CD4-positive, alpha-beta T cell treated with Interleukin-1 beta for 1 hour (primary cell): ENCODE data around the gene ALDH18A1.
A peak's percentile ranks its signal among the peaks of the same experiment; 100 is the strongest.

Source experiments
- DNase-seq, 2 donors: peaks; one replicate each; pipeline ENCODE4 v3.0.0-alpha.2; 2020 to 2022

ALDH18A1 gene

DNA sequence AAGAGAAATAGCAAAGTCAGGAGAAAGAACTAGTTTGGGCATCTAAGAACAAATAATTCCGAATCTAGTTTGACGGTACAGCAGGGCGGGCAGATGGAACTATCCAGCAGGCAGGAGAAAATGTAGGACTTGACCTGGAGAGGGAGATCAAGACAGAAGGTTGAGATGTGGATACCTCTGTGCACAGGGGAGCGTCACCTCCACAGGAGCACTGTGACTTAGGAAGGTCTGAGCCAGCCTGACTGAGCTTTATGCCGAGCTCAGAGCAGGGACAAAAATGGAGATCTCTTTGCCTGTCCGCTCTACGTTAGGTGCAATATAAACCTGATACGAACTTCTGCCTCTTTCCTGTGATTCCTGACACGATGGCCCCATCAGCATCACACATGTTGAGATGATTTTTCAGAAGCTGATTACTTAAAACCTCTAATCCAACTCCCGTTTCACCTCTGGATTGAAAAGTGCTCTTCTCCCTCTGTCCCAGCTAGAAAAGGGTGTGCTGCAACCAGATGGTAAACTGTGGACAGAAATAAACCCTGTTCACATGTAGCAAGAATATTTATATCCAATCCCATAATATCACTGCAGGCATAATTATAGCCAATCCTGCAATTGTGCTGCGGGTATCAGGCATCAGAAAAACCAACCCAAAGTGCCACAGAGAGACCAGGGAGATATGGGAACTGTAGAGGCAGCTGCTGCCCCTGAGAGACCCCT, 81.7 kb downstream of the ALDH18A1 start:
- DNase-seq, result no peak

DNA sequence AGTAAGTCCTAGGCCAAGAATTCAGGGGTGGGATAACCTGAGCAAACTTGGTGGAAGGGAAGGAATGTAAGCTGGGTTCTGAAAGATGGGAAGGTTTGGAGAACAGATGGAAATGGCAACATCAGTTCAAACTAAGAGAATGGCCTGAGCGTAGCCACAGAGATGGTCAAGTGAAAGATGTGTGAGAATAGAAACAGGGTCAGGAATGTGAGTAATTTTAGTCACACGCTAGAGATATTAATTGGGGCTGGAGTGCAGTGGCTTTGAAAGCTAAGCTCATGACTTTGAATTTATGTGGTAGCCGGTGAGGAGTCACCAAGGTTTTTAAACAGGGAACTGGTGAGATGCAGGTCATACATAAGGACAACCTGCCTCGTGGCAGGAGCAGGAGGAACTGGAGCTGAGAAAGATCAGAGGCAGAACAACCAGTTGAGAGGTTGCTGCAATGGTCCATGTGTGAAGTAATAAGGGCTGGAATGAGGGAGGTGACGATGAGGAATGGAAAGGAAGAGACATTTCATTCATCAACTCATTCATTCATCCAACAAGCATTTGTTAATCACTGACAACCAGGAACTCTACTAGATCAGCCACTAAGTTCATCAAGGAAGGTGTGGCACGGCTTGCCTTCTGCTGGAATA, 82.4 kb downstream of the ALDH18A1 start:
- DNase-seq, result no peak

- no peak for DNase-seq
These were observed 83.0 kb downstream of the ALDH18A1 start for GRCh38 chr10:95573527-95573926.

GRCh38 chr10:95572131-95572820, 84.2 kb downstream of the ALDH18A1 start:
- no peak for DNase-seq

DNA sequence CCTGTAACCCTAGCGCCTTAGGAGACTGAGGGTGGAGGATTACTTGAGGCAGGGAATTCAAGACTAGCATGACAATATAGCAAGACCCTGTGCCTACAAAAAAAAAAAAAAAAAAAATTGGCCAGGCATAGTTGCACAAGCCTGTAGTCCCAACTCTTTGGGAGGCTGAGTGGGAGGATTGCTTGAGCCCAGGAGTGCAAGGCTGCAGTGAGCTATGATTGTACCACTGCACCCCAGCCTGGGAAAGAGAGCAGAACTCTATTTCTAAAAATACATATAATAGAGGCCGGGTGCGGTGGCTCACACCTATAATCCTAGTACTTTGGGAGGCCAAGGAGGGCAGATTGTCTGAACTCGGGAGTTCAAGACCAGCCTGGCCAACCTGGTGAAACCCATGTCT, 85.1 kb downstream of the ALDH18A1 start:
- DNase-seq, result no peak

GRCh38 chr10:95569368-95569767, 87.1 kb downstream of the ALDH18A1 start:
- no peak for DNase-seq

DNA sequence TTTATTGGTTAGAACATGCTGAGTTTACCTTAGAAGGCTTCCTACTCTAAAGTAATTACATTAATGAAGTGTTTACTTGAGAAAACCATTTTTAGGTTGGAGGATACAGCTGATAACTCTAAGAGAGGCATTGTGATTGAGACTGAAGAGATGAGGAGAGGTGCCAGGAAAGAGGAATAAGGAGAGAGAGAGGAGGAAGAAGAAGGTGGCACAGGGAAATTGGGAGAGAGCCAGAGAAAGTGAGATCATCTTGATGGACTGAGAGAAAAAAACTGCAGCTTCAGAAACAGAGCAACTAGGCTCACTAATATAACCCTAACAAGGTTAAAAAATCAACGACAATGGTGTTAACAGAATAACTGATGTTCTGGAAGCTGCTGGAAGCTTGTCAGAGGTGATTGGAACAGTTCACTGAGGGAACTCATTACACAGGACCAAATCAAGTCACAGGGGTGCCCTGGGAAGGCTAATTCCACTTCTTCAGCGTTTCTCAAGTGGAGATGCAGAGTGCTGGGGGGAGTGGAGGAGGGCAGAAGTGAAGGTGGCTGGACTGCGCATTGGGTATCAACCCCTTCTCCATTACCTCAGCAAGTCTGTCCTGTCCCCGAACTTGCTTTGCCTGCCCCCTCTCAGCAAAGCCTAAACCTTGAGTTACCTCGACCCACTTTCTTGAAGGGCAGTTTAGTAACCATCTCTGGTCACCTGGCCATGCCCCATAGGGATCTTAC, 88.4 kb downstream of the ALDH18A1 start:
- DNase-seq, result no peak

GRCh38 chr10:95566136-95566535, 90.4 kb downstream of the ALDH18A1 start:
- DNase-seq, result no peak

DNA sequence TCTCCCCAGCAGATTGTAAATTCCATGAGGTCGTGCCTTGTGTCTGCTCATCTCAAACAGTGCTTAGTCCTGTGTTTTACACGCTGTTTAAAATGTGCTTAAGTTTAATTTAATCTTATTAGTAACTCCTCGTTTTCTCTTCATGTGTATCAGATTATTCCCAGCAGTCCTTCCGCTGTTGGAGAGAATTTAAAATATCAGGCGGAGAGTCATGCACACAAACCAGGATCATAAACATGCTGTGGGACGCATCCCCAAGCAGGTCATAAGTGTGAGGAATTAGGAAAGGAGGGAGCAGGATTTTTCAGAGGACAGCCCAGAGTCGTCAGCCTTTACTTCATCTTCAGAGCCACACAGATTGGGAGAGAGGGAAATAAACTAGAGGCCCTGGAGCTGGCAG, 91.2 kb downstream of the ALDH18A1 start:
- DNase-seq, result no peak

DNA sequence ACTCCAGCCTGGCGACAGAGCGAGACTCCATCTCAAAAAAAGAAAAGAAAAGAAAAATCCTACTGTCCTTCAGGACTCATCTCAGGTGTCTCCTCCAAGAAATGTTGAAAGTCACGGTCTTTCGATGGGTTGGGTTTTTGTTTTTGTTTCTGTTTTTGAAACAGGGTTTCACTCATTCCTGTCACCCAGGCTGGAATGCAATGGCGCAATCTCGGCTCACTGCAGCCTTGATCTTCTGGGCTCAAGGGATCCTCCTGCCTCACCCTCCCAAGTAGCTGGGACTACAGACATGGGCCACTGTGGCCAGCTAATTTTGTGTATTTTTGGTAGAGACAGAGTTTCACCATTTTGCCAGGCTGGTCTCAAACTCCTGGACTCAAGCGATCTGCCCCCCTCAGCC, 92.2 kb downstream of the ALDH18A1 start:
- no peak for DNase-seq

DNA sequence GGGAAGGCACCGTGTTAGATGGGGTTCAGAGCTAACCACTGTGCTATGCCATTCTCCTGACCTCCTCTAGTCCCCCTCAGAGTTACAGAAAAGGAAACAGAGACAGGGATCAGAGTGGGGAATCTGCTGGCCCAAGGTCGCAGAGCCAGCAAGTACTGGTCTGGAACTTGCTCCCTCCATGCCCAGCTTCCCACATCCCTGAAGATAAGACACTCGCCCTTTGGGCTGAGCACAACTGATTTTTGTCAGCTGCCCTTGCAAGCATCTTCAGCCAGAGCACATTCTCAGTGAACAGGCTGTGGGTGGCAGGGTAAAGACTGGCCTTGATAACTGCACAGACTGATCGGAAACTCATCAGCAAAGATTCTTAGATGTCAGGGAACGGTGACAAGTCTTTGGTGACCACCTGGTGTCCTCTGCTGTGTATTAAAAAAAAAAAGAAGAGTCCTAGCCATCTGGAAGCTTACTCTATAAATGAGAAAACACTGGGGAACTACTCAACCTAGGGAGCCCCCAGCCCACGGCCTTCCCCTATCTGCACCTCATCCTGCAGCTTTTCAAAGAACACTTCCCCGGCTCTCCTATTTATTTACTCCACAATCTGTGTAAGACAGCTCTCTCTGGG, 94.1 kb downstream of the ALDH18A1 start:
- DNase-seq, result no peak

DNA sequence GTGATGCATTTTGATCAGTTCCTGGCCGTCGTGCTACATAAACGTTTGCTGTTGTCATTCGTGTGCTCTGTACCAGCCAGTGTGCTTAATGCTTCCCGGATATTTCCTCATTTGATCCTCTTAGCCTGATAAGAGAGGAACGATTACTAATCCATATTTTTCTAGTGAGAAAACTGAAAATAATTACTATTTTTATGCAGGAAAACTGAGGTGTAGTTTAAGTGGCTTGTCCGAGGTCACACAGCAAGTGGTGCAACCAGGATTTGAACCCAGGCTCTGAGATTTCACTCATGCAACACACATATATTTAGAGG, 94.7 kb downstream of the ALDH18A1 start:
- DNase-seq, result no peak

DNA sequence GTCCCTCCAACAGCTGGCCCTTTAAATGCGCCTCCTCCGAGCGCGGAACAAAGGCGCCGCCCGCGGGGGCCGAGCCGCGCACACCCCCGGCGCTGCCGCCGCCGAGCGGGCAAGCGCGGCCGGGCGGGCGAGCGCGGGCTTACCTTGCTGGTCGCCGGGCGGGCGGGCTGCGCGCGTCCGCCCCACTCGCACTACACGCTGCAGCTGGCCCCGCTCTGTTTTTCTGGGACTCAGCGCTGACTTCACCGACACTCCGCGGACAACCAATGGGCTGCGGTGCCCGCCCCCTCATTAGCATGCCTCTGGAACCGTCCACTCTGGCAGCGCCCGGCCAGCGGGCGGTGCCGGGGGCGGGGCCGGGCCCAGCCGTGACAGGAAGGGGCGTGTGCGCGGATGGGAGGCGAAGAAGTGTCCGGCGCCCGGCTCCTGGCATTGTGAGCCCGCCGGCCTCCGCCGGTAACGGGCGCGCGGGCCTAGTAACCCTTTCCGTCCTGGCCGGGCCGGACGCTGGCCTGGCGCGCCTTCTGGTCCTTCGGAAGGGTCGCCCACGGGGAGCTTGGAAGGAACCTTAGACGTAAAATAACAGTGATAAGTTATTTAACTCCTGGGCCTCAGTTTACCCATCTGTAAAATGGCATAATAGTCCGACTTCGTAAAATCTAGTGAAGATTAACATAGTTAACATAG, 95.2 kb downstream of the ALDH18A1 start, which contains the start of gene SORBS1:
Gene SORBS1, minus strand, starts transcription at position 195 of the 687 bp plus-strand sequence. CDS start 120,236 bp downstream, outside the sequence.
- peak; percentile 90 to 91 for DNase-seq

GRCh38 chr10:95560278-95561176, 96.0 kb downstream of the ALDH18A1 start:
- DNase-seq, result peak; percentile 18 to 48

- DNase-seq, result no peak
These were observed 96.6 kb downstream of the ALDH18A1 start for GRCh38 chr10:95559896-95560277.

- no peak for DNase-seq
These were observed 97.0 kb downstream of the ALDH18A1 start for GRCh38 chr10:95559471-95559870.

GRCh38 chr10:95558593-95559320, 97.8 kb downstream of the ALDH18A1 start:
- no peak for DNase-seq

GRCh38 chr10:95556994-95557767, 99.3 kb downstream of the ALDH18A1 start:
- no peak for DNase-seq
